H1 (cell line): ENCODE measurements around the gene HDLBP. TPM values are rescaled to one million over a fixed set of nuclear protein-coding genes. Genes with fewer than 3 reads are reported as not detected.

Experiments used
- CTCF ChIP-seq, 3 experiments: IDR thresholded peaks; 1 replicate in 2 of 3; 2 replicates in 1 of 3; pipeline versions ENCODE4 v1.5.1 to v1.6.1; 2011; ENCODE audit warnings: low read length in 3 of 3, mild to moderate bottlenecking in 3 of 3, inconsistent platforms in 2 of 3, low read depth in 1 of 3, moderate library complexity in 1 of 3; ENCODE audit not compliant: insufficient read depth in 1 of 3; ENCODE audit errors: control extremely low read depth in 1 of 3
- polyA plus RNA-seq, 7 experiments: library from polyadenylated mRNA; depleted of rRNA in 3 of 7; stranded (reverse) in 5 of 7; unstranded in 2 of 7; fragments of >200 nt in 5 of 7; fragments of 200-250 nt in 2 of 7; gene quantifications; 1 replicate in 5 of 7; 2 replicates in 1 of 7; 4 replicates in 1 of 7; pipeline versions ENCODE4 v1.2.1 to v1.2.3, GENCODE V29; 2011 to 2013; ENCODE audit warnings: missing spikeins in 2 of 7, mixed read lengths in 2 of 7
- total RNA-seq: library from RNA; stranded (reverse); fragmentation: NEBNext Ultra II Directional; extraction: Animal tissue kit (Norgen Biotek cat#: 25700); gene quantifications from 2 replicates; pipeline ENCODE4 v1.2.1, GENCODE V29; 2021

The HDLBP gene
- total and polyA plus RNA-seq, 2 of the 8 experiments (the other 6 are each of a cell fraction or from before 2014, with no cell fraction given) = 185 to 360 TPM

GRCh38 chr2:241329669-241330615 is 14.5 kb upstream of the HDLBP start (continued):
- no peak for TF ChIP-seq CTCF (IDR thresholded peaks at IDR 0.05; ENCODE audit: control extremely low read depth in 1 of 3, insufficient read depth in 1 of 3, low read depth in 1 of 3, low read length in 3 of 3)
